EL (cell line): Measurements from ENCODE around the gene SLC25A10.

Experiments used
- DNase-seq: peaks from one replicate; pipeline ENCODE4 v3.0.0-alpha.2; 2016

Gene SLC25A10, protein sequence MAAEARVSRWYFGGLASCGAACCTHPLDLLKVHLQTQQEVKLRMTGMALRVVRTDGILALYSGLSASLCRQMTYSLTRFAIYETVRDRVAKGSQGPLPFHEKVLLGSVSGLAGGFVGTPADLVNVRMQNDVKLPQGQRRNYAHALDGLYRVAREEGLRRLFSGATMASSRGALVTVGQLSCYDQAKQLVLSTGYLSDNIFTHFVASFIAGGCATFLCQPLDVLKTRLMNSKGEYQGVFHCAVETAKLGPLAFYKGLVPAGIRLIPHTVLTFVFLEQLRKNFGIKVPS

DNA sequence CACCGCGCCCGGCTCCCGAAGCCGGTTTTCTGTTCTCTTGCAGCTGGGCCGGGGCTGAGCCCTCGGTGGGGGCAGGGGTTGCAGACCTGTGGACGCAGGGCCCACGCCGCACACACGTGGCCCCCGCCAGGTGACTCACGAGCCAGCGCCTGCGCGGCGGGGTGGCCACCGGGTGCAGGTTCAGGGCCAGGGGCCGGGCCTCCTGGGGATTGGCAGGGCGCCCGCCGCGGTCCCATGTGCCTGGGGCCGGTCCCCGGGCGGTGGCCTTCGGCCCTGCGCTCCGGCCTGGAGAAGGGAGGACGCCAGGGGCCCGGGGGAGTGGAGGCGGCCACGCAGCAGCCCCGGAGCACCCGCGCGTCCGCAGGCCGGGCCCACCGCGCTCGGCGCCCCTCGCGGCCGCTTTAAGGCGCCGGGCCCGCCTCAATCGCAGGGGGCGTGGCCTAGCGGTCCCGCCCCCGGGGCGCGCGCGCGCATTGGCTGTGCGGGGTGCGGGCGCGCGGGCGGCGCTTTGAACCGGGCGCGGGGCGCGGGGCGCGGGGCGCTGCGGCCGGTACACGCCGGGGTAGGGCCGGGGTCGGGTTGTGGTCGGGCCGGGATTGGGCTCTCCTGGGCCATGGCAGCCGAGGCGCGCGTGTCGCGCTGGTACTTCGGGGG, at the start of gene SLC25A10:
Gene SLC25A10 (plus strand): TSS at position 471 of the 654 bp plus-strand sequence. CDS start 143 bp downstream, at position 614.
- DNase-seq, result peak; percentile 77

DNA sequence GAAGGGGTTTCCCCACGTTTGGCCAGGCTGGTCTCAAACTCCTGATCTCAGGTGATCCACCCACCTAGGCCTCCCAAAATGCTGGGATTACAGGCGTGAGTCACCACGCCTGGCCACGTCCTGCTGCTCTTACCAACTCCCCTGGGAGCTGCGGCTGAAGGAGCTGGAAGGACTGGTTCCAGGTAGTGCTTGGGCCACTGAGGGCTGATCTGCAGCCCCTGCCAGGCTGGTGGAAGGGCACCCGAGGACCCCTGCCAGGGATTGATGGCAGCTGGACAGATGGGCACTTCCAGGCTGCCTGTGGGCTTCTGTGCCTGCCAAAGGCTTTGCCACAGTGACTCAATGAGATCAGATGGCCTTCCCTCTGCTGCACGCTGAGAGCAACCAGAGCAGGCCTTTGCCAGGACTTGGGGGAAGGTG, 48.0 kb upstream of the SLC25A10 start:
- DNase-seq, result no peak

DNA sequence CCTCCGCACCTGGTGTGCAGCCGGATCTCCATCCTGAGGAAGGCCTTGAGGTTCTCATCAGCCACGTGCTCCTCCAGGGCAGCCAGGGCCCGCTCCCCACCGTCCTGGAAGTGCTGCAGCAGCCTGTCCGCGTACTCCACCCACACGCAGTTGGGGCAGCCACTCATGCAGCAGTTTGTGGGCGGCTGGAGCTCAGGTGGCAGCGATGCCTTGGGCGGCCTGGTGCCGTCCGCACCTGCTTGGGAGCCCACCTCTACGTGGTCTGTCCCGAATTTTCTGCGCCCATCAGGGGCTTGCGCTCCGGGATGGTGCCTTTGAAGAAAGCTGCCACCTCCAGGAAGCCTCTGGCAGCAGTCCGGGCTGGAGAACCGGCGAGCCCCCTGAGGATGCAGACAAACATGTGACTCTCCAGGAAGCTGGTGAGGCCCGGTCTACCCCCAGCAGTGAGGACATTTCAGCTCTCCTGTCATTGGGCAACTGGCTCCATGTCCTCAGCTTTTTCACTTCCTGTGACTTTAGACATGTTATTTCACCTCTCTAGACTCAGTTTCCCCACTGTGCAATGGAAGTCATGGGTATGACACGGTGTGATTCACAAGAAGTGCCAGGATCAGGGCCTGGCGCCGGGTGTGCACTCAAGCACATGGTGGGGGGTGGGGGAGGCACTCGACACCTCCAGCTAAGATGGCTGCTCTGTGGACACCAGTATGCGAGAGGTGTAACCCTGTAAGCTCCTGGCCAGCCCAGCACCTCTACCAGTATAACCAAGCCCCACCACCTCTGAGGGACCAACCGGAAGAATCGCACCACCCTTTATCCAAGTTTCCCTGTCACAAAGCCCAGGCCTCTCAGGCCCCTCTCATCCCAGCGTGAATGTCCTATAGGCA, 46.6 kb upstream of the SLC25A10 start:
- DNase-seq, result peak; percentile 28

DNA sequence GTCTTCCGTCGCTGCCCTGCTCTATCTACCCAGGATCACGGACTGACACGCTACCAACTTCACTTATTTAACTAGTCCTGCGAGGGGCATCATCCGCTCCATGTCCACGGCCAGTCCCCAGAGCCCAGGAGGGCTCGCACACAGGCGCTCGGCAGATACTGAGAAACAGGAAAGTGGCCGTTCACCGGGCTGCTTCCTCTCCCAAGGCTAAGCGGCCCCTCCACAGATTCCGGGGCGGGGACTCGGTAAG, 46.1 kb upstream of the SLC25A10 start:
- DNase-seq, result no peak

DNA sequence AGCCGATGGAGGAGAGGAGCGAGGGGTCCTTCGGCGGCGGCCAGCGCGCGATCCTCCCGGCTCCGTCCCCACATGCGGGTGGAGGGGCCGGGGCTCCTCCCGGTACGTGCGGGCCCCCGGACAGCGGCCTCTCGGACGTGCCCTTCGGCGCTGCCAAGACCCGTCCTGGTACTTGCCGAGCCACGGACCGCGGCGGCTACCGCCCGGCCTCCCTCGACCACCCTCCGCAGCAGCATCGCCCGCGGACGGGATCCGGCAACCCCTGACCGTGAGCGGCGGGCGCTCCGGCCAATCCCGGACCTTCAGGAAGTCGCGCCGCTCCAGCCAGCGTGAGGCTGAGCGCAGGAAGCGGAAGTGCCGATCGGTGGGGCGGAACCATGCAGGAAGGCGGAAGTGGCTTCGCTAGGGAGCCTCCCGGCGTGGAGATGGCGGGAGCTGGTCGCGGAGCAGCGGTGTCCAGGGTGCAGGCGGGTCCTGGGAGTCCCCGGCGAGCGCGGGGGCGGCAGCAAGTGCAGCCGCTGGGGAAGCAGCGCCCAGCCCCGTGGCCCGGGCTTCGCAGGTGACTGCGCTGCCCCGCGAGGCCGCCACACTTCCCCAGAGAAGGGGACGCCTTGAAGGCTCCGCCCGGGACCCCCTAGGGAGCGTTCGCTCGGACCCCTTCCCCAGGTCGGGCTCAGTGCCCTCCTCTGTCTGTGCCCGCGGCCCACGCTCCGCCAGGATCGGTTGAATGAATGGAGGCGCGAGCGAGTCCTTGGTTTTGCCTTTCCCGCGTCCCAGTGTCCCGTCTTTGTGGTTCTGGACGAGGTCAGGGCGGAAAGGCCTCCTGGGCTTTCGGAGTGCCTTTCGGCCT, 45.5 kb upstream of the SLC25A10 start, which contains the start of the genes CCDC137 and OXLD1:
Gene CCDC137 (plus strand): TSS at position 396 of the 850 bp plus-strand sequence. CDS start 30 bp downstream, at position 426.
Gene OXLD1 (minus strand): TSS at position 264 of the 850 bp plus-strand sequence. CDS start 28 bp downstream, at position 236.
- peak; percentile 96 for DNase-seq

DNA sequence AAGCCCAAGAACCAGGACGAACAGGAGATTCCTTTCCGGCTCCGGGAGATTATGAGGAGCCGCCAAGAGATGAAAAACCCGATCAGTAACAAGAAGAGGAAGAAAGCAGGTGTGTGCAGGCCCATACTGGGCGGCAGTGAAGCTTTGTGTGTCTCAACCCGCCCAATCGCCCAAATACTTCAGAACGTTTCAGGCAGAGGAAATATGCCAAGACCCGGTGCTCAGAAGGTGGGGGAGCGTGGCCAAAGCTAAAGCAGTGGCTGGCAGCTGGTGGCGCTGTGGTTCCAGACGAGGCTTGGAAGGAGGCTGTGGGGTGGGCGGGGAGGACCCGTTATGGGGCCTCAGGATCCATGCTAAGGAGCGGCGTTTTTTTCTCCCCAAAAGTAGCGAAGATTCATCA, 44.3 kb upstream of the SLC25A10 start:
- DNase-seq, result no peak

DNA sequence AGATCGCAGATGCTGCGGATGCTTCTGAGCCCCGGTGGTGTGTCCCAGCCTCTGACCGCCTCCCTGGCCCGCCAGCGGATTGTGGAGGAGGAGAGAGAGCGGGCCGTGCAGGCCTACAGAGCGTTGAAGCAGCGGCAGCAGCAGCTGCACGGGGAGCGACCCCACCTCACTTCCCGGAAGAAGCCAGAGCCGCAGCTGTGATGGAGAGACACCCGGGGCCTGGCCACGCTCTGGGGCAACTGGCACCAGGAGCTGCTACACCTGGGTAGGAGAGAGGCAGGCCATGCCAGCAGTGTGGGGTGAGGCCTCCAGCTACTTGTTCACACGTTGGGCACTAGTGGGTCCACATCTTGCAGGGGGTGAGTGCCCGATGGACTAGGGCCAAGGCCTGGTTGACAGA, 39.6 kb upstream of the SLC25A10 start:
- no peak for DNase-seq

DNA sequence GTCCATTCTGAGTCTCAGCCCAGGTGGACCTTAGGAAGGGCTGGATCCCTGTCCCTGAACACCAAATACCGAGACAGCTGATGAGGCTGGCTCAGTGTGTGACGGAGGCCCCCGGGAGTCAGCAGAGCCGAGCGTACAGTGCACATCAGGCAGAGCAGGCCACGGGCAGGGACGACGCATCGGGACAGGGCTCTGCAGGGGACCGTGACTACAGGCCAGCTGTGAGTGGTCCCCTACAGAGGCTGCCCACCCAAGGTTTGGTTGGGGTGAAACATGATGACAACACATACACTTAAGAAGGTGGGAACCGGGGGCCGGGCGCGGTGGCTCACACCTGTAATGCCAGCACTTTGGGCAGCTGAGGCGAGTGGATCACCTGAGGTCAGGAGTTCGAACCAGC, 39.1 kb upstream of the SLC25A10 start:
- DNase-seq, result no peak

DNA sequence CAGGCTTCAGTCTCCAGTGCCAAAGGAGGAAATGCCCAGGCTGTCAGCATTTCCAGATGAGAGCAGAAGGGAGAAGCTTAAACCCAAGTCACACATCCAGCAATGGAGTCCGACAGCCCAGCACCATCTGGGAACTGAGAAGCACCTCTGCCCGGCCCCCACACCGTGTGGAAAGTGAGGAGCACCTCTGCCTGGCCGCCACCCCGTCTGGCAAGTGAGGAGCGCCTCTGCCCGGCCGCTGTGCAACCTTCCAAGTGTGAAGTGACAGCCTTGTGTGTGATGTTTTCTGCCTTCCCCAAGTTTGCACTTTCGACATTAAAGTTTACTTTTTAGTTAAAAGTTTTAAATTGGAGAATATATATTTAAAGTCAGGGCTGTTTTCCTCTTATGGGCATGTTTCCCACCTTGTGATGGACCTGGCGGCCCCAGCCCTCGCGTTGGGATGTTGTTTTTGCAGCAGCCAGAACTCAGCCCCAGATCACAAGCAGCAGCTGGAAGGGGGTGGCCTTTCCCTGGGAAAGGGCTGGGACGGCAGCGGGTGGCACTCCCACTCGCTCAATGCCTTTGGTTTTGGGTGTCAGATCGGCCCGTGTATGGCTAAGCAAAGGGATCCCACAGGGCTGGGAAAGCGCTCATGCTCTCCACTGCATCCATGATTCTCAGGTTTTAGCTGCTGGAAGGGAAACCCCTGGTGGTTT, 38.4 kb upstream of the SLC25A10 start:
- DNase-seq, result no peak

DNA sequence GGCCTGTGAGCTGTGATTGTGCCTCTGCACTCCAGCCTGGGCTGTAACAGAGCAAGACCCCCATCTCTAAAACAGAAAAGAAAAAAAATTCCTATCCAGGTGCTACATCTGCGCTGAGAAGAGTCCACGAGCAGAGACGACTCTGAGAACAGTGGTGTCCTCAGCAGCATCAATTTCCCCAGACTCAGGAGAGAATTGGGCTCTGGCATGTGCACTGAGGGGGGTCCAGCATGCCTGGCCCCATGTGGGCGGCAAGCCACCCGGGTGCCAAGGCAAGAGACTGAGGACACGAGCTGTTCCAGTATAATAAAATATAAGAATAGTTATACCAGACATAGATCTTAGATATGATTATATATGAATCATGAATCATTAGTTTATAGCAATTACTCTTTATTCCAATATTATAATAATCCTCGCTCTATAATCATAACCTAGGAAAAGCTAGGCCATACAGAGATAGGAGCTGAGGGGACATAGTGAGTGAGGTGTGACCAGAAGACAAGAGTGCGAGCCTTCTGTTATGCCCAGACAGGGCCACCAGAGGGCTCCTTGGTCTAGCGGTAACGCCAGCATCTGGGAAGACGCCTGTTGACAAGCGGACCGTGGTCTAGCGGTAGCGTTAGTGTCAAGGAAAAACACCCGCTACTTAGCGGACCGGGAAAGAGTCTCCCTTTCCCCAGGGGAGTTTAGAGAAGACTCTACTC, 36.4 kb upstream of the SLC25A10 start:
- peak; percentile 24 for DNase-seq

DNA sequence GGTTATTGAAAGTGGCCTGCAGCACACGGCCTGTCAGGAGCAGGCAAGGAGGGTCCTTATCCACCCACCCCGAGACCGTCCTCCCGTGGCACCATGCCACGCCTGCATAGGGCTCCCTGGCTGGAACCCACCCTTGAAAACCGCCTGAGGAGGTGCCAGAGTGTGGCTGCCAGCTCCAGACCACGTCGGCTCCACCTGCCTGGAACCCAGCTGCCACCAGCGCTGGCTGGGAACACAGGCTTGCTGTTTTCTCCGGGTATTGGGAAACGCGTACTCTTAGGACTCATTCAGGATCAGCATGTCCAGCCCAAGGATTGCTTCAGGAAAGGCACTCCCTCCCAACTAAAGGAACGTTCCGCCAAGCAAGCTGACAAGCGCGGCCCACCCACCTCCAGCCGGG, 35.2 kb upstream of the SLC25A10 start:
- no peak for DNase-seq

DNA sequence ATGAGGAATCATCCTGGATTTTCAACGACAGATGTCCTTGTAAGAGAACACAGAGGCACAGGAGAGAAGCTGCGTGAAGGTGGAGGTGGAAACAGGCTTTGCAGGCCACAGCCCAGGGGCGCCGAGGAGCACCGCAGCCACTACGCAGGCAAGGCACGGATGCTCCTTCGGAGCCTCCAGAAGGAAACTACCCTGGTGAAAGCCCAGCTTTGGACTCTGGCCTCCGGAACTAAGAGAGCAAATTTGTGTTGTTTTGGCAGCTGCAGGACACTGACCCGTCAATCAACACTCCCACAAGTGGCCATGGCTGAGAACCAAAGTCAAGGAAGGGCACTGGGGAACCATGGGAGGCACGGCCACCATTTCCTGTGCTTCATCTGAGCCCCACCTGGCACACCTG, 31.9 kb upstream of the SLC25A10 start:
- no peak for DNase-seq

DNA sequence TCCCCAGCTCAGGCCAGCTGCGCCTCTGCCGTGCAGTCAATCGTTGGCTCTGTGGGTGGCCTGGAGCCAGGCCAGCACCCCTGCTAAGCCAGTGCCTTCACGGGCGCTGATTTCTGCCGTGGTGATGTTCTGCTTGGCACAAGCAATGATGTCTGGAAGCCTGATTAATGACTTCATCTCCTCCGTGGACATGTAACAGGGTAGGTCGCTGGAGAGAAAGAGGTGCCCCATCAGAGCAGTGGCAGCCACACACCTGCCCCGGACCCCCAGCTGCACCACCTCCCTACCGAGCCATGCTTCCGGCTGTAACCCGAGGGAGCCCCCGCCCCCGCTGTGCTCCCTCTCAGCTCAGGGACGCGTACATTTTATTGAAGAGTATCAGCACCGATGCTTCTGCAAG, 30.4 kb upstream of the SLC25A10 start:
- no peak for DNase-seq

DNA sequence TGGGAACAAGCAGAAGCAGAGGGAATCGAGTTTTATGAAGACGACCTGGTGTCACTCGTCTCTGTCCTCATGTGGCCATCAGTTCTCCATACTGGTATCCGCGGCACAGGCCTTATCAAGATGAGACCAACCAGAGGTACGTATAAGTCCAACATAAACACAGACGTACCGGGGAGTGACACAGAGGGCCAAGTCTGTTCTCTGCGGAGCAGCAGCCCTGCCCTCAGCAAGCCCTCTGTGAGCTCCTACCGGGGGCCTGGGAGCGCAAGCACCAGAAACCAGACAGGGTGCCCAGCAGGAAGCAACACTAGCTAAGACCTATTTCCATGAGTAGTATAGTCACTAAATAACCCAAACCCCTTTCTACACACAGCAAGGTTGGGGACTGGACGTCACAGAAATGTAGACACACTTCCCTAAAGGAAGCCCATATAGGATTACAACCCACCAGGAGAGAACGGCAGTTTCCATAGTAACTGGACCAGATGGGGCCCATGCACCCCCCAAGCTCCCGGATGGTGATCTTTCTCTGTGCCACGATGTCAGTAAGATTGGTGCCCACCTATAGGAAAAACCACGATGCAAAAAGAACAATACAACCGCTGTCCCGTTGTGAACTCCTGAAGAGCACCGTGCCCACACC, 29.4 kb upstream of the SLC25A10 start:
- DNase-seq, result peak; percentile 19

DNA sequence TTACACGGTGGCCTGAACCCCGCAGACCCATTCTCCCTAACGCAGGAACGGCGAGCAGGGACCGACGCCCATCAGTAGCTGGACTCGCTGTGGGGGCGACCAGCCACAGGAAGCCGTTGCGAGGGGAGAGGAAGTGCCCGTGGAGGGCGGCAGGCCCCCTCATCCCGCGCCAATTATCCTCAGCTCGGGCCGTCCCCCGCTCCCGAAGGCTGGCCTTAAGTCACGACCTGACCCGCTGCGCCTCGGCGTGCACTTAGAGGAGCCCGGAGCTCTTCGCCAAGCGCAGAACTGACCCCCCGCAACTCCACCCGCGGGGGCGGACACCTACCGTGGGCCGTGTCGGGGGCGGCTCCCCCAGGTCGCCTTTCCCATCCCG, 28.9 kb upstream of the SLC25A10 start:
- DNase-seq, result no peak

DNA sequence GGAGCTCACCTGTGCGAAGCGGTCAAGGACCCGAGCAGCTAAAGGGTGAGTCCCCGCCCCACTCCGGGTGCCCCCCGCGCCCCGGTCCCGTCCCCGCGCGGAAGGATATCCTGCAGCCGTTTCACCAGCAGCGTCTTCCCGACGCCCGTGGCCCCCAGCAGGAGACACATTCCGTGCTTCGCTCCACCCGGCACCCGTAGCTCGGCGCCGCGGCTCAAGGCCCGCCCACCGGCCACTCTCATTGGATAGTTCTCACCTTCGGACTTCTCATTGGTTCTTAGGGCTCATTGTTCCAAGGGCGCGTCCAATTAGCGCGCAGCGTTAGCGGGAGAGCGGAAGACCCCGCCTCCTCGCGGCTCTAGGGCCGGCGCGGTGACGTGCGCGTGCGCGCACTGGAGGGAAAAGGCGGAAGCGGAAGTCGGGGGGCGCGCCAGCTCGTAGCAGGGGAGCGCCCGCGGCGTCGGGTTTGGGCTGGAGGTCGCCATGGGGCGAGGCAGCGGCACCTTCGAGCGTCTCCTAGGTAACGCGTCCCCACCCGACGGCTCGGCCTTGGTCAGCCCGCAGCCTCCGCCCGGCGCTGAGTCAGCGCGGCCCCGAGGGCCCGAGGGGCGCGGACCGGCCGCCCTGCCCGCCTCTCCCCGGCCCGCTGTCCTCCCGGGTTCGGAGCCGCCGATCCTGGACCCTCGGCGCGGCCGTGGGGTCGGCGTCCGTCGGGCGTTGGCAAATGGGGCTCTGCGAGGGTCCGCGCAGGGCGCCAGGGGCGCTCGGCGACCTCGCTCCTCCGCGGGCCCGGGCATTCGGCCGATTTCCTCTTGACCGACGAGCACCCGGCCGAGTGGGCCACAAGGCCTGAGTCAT, 28.3 kb upstream of the SLC25A10 start, which contains the start of the genes ARL16 and HGS:
Gene ARL16 (minus strand): TSS at position 214 of the 858 bp plus-strand sequence. CDS start 44 bp downstream, at position 170.
Gene HGS (plus strand): TSS at position 428 of the 858 bp plus-strand sequence. CDS start 56 bp downstream, at position 484.
- DNase-seq, result peak; percentile 99

DNA sequence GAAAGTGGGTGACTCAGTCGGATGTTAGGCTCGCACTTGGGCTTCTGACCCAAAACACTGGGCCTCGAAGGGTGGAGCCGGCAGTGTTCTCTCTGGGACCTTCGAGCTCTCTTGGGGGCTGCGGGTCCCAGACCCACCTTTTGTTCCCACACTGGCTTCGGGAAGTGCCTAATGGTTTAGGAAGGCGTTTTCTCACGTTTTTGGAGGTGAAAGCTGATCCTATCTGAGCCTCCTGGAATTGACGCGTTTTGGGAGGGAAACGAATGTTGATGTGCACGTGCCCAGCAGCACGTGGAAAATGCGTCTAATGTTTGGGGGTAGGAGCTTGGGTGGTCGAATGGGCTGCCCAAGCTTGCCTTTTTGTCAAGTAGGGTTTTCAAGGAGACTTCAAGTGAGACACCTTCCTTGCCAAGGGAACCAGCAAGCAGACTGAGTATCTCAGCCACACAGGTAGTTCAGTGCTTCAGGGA, 27.6 kb upstream of the SLC25A10 start:
- DNase-seq, result no peak

DNA sequence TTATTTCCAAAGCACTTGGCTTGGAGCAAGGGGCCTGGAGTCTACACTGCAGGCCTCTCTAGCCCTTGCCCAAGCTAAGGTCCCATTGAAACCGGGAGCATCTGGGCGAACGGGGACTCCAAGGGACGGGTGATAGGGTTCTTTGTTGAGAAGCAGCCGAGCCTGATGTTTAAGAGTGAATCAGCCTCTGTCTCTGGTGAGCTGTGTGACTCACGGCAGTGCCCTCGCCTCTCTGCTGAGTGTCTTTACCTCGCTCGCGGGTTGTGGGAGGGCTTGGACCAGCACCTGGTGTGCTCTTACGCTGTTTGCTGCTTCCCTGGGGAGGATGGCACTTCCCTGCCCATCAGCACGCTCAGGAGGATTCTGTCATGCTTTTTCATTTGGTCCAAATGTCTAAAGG, 27.0 kb upstream of the SLC25A10 start:
- peak; percentile 83 for DNase-seq

DNA sequence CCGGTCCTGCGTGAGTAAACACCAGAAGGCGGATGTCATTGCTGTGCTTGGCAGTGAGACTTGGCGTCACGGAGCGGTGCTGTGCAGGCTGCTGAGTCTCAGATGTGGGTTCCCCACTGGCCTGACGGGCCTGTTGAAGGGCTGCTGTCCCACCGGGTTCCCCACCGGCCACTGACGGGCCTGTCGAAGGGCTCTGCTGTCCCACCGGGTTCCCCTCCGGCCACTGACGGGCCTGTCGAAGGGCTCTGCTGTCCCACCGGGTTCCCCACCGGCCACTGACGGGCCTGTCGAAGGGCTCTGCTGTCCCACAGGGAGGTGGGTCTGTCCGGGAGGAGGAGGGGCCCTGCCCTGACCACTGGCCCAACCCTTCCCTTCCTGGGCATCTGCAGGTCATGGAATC, 25.5 kb upstream of the SLC25A10 start:
- no peak for DNase-seq
